Trophoblast cell (in vitro differentiated cells and primary cell): ENCODE data around the gene CADPS.

Source experiments
- DNase-seq, 2 donors: peaks; one replicate each; pipeline ENCODE4 v3.0.0-alpha.2; 2016
- H2AFZ ChIP-seq: 2 replicates; pipeline ENCODE4 v1.6.1; 2013; ENCODE audit warnings: low read length, moderate library complexity, mild to moderate bottlenecking; ENCODE audit not compliant: insufficient read depth, poor library complexity
- H2AK5ac ChIP-seq: 2 replicates; pipeline ENCODE4 v1.6.1; 2013; ENCODE audit warnings: mild to moderate bottlenecking, low read length
- H2BK120ac ChIP-seq: 2 replicates; pipeline ENCODE4 v1.6.1; 2013; ENCODE audit warnings: low read length, mild to moderate bottlenecking, moderate library complexity; ENCODE audit not compliant: insufficient read depth, poor library complexity
- H2BK12ac ChIP-seq: 2 replicates; pipeline ENCODE4 v1.6.1; 2013; ENCODE audit warnings: mild to moderate bottlenecking, low read length, moderate library complexity
- H2BK5ac ChIP-seq: 2 replicates; pipeline ENCODE4 v1.6.1; 2013; ENCODE audit warnings: low read length, low read depth, moderate library complexity, mild to moderate bottlenecking; ENCODE audit not compliant: poor library complexity
- H3K14ac ChIP-seq: 2 replicates; pipeline ENCODE4 v1.6.1; 2013; ENCODE audit warnings: mild to moderate bottlenecking, low read length
- H3K18ac ChIP-seq: 2 replicates; pipeline ENCODE4 v1.6.1; 2013; ENCODE audit warnings: mild to moderate bottlenecking, low read length
- H3K23ac ChIP-seq: 2 replicates; pipeline ENCODE4 v1.6.1; 2013; ENCODE audit warnings: low read length
- H3K27ac ChIP-seq: 2 replicates; pipeline ENCODE4 v1.5.1; 2013; ENCODE audit warnings: low read depth, mild to moderate bottlenecking, inconsistent platforms, low read length, moderate library complexity
- H3K27me3 ChIP-seq: 2 replicates; pipeline ENCODE4 v1.6.1; 2013; ENCODE audit warnings: inconsistent platforms, mild to moderate bottlenecking, low read length, moderate library complexity; ENCODE audit not compliant: insufficient read depth
- H3K36me3 ChIP-seq, 2 experiments: 1 replicate in 1 of 2; 2 replicates in 1 of 2; pipeline ENCODE4 v1.6.1; 2013; ENCODE audit warnings: low read length in 2 of 2, mild to moderate bottlenecking in 2 of 2, moderate library complexity in 1 of 2; ENCODE audit not compliant: insufficient read depth in 2 of 2, control insufficient read depth in 1 of 2
- H3K4ac ChIP-seq: 2 replicates; pipeline ENCODE4 v1.6.1; 2013; ENCODE audit warnings: low read depth, mild to moderate bottlenecking, low read length, moderate library complexity
- H3K4me1 ChIP-seq, 2 experiments: 1 replicate in 1 of 2; 2 replicates in 1 of 2; pipeline ENCODE4 v1.6.1; 2013; ENCODE audit warnings: low read length in 2 of 2, mild to moderate bottlenecking in 2 of 2, moderate library complexity in 1 of 2; ENCODE audit not compliant: insufficient read depth in 2 of 2, control insufficient read depth in 1 of 2
- H3K4me2 ChIP-seq: 2 replicates; pipeline ENCODE4 v1.6.1; 2013; ENCODE audit warnings: inconsistent platforms, mild to moderate bottlenecking, low read length, moderate library complexity
- H3K4me3 ChIP-seq: 2 replicates; pipeline ENCODE4 v1.5.1; 2013; ENCODE audit warnings: mild to moderate bottlenecking, low read depth, low read length, inconsistent platforms
- H3K79me1 ChIP-seq: one replicate; pipeline ENCODE4 v1.6.1; 2013; ENCODE audit warnings: low read length
- H3K79me2 ChIP-seq: 2 replicates; pipeline ENCODE4 v1.6.1; 2013; ENCODE audit warnings: low read length, mild to moderate bottlenecking; ENCODE audit not compliant: control insufficient read depth, insufficient read depth, poor library complexity
- H3K9ac ChIP-seq: 2 replicates; pipeline ENCODE4 v1.6.1; 2013; ENCODE audit warnings: mild to moderate bottlenecking, low read length
- H3K9me3 ChIP-seq: 2 replicates; pipeline ENCODE4 v1.6.1; 2013; ENCODE audit warnings: low read depth, mild to moderate bottlenecking, control low read depth, inconsistent platforms, low read length; ENCODE audit not compliant: insufficient read depth
- H4K12ac ChIP-seq: 2 replicates; pipeline ENCODE4 v1.6.1; 2013; ENCODE audit warnings: low read depth, mild to moderate bottlenecking, low read length, moderate library complexity
- H4K8ac ChIP-seq: 2 replicates; pipeline ENCODE4 v1.6.1; 2013; ENCODE audit warnings: low read depth, mild to moderate bottlenecking, low read length, moderate library complexity
- H4K91ac ChIP-seq: one replicate; pipeline ENCODE4 v1.6.1; 2013; ENCODE audit warnings: low read depth, mild to moderate bottlenecking, low read length, moderate library complexity
- WGBS: extraction: QIAGEN DNeasy Blood & Tissue Kit; methylation state at CpG from one replicate; pipeline ENCODE4 v1.1.7; 2013; ENCODE audit warnings: missing lambda C conversion rate; ENCODE audit not compliant: insufficient read length, insufficient coverage; ENCODE audit errors: extremely low coverage; 5-methylcytosine and 5-hydroxymethylcytosine counted together

CADPS gene

DNA sequence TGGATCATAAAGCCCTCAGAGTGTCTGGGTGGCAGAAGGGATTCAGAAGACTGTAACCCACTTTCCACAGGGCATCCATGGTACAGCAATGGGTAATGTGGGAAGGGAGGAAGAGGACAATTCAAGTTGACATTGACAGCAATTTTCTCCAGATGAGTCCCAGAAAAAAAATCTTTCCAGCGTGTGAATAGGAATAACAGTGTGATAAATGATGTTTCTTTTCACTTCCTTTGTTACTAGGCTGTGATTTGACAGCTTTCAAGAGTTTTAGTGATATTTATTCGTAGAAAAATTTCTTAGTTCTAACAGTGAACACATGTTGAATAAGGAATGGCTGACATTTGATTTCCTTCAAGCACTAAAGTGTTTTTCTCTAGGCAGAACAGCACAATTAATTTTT lies 186.4 kb downstream of the CADPS start:
- H4K91ac ChIP-seq: no peak overlapping the region
- H3K4me2 ChIP-seq: no peak overlapping the region
- no peak overlapping the region for H2BK12ac ChIP-seq
- no peak overlapping the region for H3K4ac ChIP-seq
- no peaks in the 10 kb centered on the region for H3K79me2 ChIP-seq
- DNase-seq: no peak
- H2BK120ac ChIP-seq: no peak overlapping the region
- H3K14ac ChIP-seq: no peak overlapping the region
- H3K27me3 ChIP-seq: no peaks in the 10 kb centered on the region
- H3K9ac ChIP-seq: no peak overlapping the region
- no peak overlapping the region for H4K8ac ChIP-seq
- H3K4me3 ChIP-seq: no peak overlapping the region
- no peaks in the 10 kb centered on the region for H3K4me1 ChIP-seq
- H2AFZ ChIP-seq: no peak overlapping the region
- H4K12ac ChIP-seq: no peak overlapping the region
- H3K18ac ChIP-seq: no peak overlapping the region
- no peaks in the 10 kb centered on the region for H3K79me1 ChIP-seq
- no peak overlapping the region for H3K27ac ChIP-seq
- no CpG with 5 or more reads among the region's 2 CpGs for WGBS
- no peak overlapping the region for H2BK5ac ChIP-seq
- no peak overlapping the region for H3K23ac ChIP-seq
- H3K36me3 ChIP-seq: no peaks in the 10 kb centered on the region
- H2AK5ac ChIP-seq: no peak overlapping the region
- no peaks in the 10 kb centered on the region for H3K9me3 ChIP-seq

DNA sequence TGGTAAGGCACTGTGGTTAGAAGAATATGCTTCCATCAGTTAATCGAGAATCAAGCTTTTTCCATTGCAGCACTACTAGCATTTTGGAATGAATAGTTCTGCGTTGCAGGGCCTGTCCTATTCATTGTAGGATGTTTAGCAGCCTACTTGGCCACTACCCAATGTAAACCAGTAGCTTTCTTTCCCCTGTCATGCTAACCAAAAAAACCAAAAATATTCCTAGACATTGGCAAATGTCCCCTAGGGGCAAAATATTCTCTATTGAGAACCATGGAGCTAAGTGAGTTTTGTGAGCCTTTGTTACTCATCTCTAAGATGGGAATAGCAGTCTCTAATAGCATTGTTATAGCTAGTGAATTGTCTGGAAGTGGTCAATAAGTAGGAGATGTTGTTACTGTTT lies 187.2 kb downstream of the CADPS start:
- no peak overlapping the region for H3K4me3 ChIP-seq
- no peak overlapping the region for H2BK120ac ChIP-seq
- no peak overlapping the region for H2AK5ac ChIP-seq
- no peak for DNase-seq
- H3K36me3 ChIP-seq: no peaks in the 10 kb centered on the region
- no peak overlapping the region for H3K14ac ChIP-seq
- no peak overlapping the region for H3K18ac ChIP-seq
- no peak overlapping the region for H4K12ac ChIP-seq
- H3K4me2 ChIP-seq: no peak overlapping the region
- no peaks in the 10 kb centered on the region for H3K79me1 ChIP-seq
- H3K79me2 ChIP-seq: no peaks in the 10 kb centered on the region
- no peaks in the 10 kb centered on the region for H3K4me1 ChIP-seq
- H4K8ac ChIP-seq: no peak overlapping the region
- WGBS: no CpG with 5 or more reads among the region's 2 CpGs
- no peak overlapping the region for H3K23ac ChIP-seq
- H3K9me3 ChIP-seq: no peaks in the 10 kb centered on the region
- H4K91ac ChIP-seq: no peak overlapping the region
- H3K27me3 ChIP-seq: no peaks in the 10 kb centered on the region
- no peak overlapping the region for H3K4ac ChIP-seq
- no peak overlapping the region for H2AFZ ChIP-seq
- no peak overlapping the region for H3K9ac ChIP-seq
- H2BK12ac ChIP-seq: no peak overlapping the region
- no peak overlapping the region for H2BK5ac ChIP-seq
- H3K27ac ChIP-seq: no peak overlapping the region

DNA sequence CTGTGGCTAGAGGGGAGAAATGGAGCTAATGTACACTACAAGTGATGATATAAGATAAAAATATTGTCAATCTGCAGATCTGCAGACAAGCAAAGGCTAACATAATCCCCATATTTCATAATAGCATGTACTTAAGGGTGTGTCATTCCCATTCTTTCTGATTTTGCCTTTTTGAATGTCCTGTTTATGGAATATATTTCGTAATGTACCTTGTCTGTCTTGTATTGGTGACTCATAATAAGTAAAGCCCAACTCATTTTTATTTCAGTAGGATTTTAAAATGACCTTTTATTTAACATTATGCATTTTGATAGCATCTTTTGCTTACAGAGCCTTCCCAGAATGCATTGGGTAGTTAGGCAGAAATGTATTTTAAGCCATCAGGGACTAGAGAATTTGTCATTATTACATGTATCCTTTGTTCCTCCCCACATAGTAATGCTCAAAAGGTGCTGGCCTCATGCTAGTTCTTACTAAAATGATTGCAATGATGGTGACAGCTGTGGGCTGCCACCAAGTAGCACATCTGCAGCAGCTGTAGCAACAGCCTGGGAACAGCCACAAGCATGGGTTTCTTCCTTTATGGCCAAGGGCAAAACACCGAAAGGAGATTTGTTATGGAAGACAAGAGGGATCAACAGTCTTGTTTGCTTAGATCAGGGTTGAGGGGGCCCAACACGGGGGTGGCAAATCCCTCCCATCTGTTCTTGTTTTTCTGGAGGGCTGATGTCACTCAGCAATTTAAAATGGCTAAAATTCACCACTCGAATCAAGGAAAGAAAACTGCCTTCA lies 188.5 kb downstream of the CADPS start:
- H2BK120ac ChIP-seq: no peak overlapping the region
- no peak overlapping the region for H2BK5ac ChIP-seq
- no CpG with 5 or more reads among the region's 4 CpGs for WGBS
- H3K4me3 ChIP-seq: no peak overlapping the region
- no peaks in the 10 kb centered on the region for H3K36me3 ChIP-seq
- H4K12ac ChIP-seq: no peak overlapping the region
- DNase-seq: peak in 1 of 2 donors; percentile 26
- H3K14ac ChIP-seq: no peak overlapping the region
- H2BK12ac ChIP-seq: no peak overlapping the region
- H2AK5ac ChIP-seq: no peak overlapping the region
- H3K9me3 ChIP-seq: no peaks in the 10 kb centered on the region
- H3K23ac ChIP-seq: no peak overlapping the region
- H3K9ac ChIP-seq: no peak overlapping the region
- no peak overlapping the region for H4K8ac ChIP-seq
- no peak overlapping the region for H3K4ac ChIP-seq
- no peaks in the 10 kb centered on the region for H3K27me3 ChIP-seq
- H3K18ac ChIP-seq: no peak overlapping the region
- H3K79me1 ChIP-seq: no peaks in the 10 kb centered on the region
- no peak overlapping the region for H3K4me2 ChIP-seq
- no peak overlapping the region for H3K27ac ChIP-seq
- H3K4me1 ChIP-seq: no peaks in the 10 kb centered on the region
- no peaks in the 10 kb centered on the region for H3K79me2 ChIP-seq
- no peak overlapping the region for H2AFZ ChIP-seq
- H4K91ac ChIP-seq: no peak overlapping the region

DNA sequence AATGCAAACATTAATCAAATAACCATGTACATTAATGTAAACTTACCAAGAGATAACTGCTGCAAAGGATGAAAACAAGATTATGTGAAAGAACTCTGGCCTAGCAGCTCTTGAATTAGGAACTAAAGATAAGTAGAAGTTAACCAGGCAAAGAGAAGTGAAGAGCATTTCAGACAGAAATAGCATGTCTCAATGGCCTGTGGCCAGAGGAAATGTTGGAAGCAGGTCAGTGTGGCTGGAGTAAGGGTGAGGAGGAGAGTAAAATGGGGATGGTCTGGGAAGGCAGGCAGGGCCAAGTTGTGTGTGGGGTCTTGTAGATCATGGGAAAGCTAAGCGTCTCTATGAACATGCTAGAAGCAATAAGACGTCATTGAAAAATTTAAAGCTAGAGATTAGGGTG lies 192.4 kb downstream of the CADPS start:
- H2BK120ac ChIP-seq: no peak overlapping the region
- WGBS: no CpG with 5 or more reads among the region's 2 CpGs
- no peak for DNase-seq
- H2BK5ac ChIP-seq: no peak overlapping the region
- no peak overlapping the region for H3K4me3 ChIP-seq
- H3K79me1 ChIP-seq: no peaks in the 10 kb centered on the region
- no peaks in the 10 kb centered on the region for H3K79me2 ChIP-seq
- no peak overlapping the region for H4K12ac ChIP-seq
- no peaks in the 10 kb centered on the region for H3K36me3 ChIP-seq
- H3K4ac ChIP-seq: no peak overlapping the region
- no peak overlapping the region for H3K23ac ChIP-seq
- no peak overlapping the region for H2AFZ ChIP-seq
- H2BK12ac ChIP-seq: no peak overlapping the region
- H3K18ac ChIP-seq: no peak overlapping the region
- no peak overlapping the region for H3K27ac ChIP-seq
- no peak overlapping the region for H3K9ac ChIP-seq
- H3K14ac ChIP-seq: no peak overlapping the region
- no peak overlapping the region for H3K4me2 ChIP-seq
- H3K4me1 ChIP-seq: peaks cover 0 to 2% of the 10 kb centered on the region in 2 experiments
- no peak overlapping the region for H2AK5ac ChIP-seq
- H4K8ac ChIP-seq: no peak overlapping the region
- no peak overlapping the region for H4K91ac ChIP-seq
- no peaks in the 10 kb centered on the region for H3K27me3 ChIP-seq
- no peaks in the 10 kb centered on the region for H3K9me3 ChIP-seq
